NCI-H1436 treated with DMSO at 0.1 percent for 48 hours (cell line): Measurements from ENCODE around the gene STRN4.
"Not testable (repeated sequence)": the region's sequence is repeated elsewhere in the genome, so short reads cannot be mapped to it uniquely, and the experiment has no call there.

Source experiments
- DNase-seq: peaks from one replicate; lab custom pipeline; 2025; lab: John Stamatoyannopoulos, UW

The STRN4 gene

GRCh38 chr19:46746281-46747057 lies at the start of gene STRN4:
TSS of gene STRN4 (minus strand) at chr19:46746450. CDS start at chr19:46746430, 20 bp downstream.
- DNase-seq, result no peak

- DNase-seq, result no peak
These were observed 45.7 kb upstream of the STRN4 start for GRCh38 chr19:46791944-46792343.

- no peak for DNase-seq
These were observed 43.1 kb upstream of the STRN4 start for GRCh38 chr19:46789371-46789770.

- DNase-seq, result no peak
These were observed 42.7 kb upstream of the STRN4 start for GRCh38 chr19:46788968-46789338.

- peak; percentile 91 for DNase-seq
These were observed 42.2 kb upstream of the STRN4 start, which contains the start of gene SLC1A5 for GRCh38 chr19:46788262-46788967. TSS of gene SLC1A5 (minus strand) at chr19:46788594. CDS start at chr19:46787965, 629 bp downstream.

- no peak for DNase-seq
These were observed 41.3 kb upstream of the STRN4 start for GRCh38 chr19:46787331-46788261.

GRCh38 chr19:46787040-46787330 lies 40.7 kb upstream of the STRN4 start:
- no peak for DNase-seq

- DNase-seq, result no peak
These were observed 40.2 kb upstream of the STRN4 start for GRCh38 chr19:46786236-46787039.

- DNase-seq, result no peak
These were observed 39.7 kb upstream of the STRN4 start for GRCh38 chr19:46785980-46786235.

- no peak for DNase-seq
These were observed 39.1 kb upstream of the STRN4 start for GRCh38 chr19:46785054-46785979.

- DNase-seq, result peak; percentile 13
These were observed 38.2 kb upstream of the STRN4 start for GRCh38 chr19:46784262-46785053.

- no peak for DNase-seq
These were observed 37.4 kb upstream of the STRN4 start for GRCh38 chr19:46783670-46784069.

GRCh38 chr19:46782355-46783019 lies 36.2 kb upstream of the STRN4 start:
- no peak for DNase-seq

GRCh38 chr19:46777956-46778645 lies 31.9 kb upstream of the STRN4 start:
- not testable (repeated sequence) for DNase-seq

GRCh38 chr19:46776927-46777911 lies 31.0 kb upstream of the STRN4 start:
- DNase-seq, result no peak

GRCh38 chr19:46775642-46776258 lies 29.5 kb upstream of the STRN4 start:
- DNase-seq, result no peak

- DNase-seq, result no peak
These were observed 26.8 kb upstream of the STRN4 start for GRCh38 chr19:46773018-46773399.
